Thymus (tissue), 11 donors: ENCODE results near the gene CCL19. TPM values are rescaled to one million over a fixed set of nuclear protein-coding genes. Genes with fewer than 3 reads are reported as not detected.

Experiments used
- DNase-seq, 9 donors: peaks; one replicate each; pipeline ENCODE4 v3.0.0-alpha.2; 2013; ENCODE audit warnings: low spot score in 9 of 9, low read depth in 6 of 9, missing footprints in 1 of 9
- H3K27ac ChIP-seq, 2 donors: one replicate each; pipeline ENCODE4 v1.5.1; 2013; ENCODE audit warnings: control low read depth in 1 of 2, low read depth in 1 of 2, low read length in 1 of 2, mild to moderate bottlenecking in 1 of 2, moderate library complexity in 1 of 2
- H3K27me3 ChIP-seq, 2 donors: one replicate each; pipeline ENCODE4 v1.5.1; 2013; ENCODE audit warnings: low read length in 1 of 2; ENCODE audit not compliant: control insufficient read depth in 2 of 2, insufficient read depth in 1 of 2
- H3K36me3 ChIP-seq, 2 donors: one replicate each; pipeline ENCODE4 v1.5.1; 2013; ENCODE audit warnings: low read length in 1 of 2, mild to moderate bottlenecking in 1 of 2, moderate library complexity in 1 of 2; ENCODE audit not compliant: control insufficient read depth in 2 of 2, insufficient read depth in 2 of 2
- H3K4me1 ChIP-seq, 2 donors: one replicate each; pipeline ENCODE4 v1.5.1; 2013; ENCODE audit warnings: low read length in 2 of 2; ENCODE audit not compliant: control insufficient read depth in 2 of 2, insufficient read depth in 2 of 2
- H3K4me3 ChIP-seq, 2 donors: one replicate each; pipeline ENCODE4 v1.5.1; 2013; ENCODE audit warnings: low read length in 2 of 2, control low read depth in 1 of 2, mild to moderate bottlenecking in 1 of 2
- H3K9me3 ChIP-seq, 2 donors: one replicate each; pipeline ENCODE4 v1.5.1; 2013; ENCODE audit warnings: low read length in 1 of 2, mild to moderate bottlenecking in 1 of 2; ENCODE audit not compliant: control insufficient read depth in 2 of 2, insufficient read depth in 1 of 2
- WGBS: extraction: QIAGEN DNeasy Blood & Tissue Kit; methylation state at CpG from one replicate; pipeline ENCODE4 v1.1.7; 2013; 5-methylcytosine and 5-hydroxymethylcytosine counted together
- polyA plus RNA-seq: library from polyadenylated mRNA; stranded (reverse); fragments of 200-250 nt; gene quantifications from one replicate; pipeline ENCODE4 v1.2.3, GENCODE V29; 2013
- total RNA-seq: library from RNA; stranded (reverse); fragments of 120-200 nt; gene quantifications from one replicate; pipeline ENCODE4 v1.2.4, GENCODE V29; 2013
- donor health status: healthy.

Gene CCL19
- total and polyA plus RNA-seq, 2 donors: 588 to 905 TPM

GRCh38 chr9:34659592-34660253 lies 31.4 kb downstream of the CCL19 start:
- Histone ChIP-seq H3K36me3 (no peaks in the 10 kb centered on the region), H3K4me3 (no peak overlapping the region), H3K27me3 (no peaks in the 10 kb centered on the region), H3K9me3 (no peaks in the 10 kb centered on the region), H3K4me1 (peaks cover 12 to 24% of the 10 kb centered on the region in 2 donors), H3K27ac (no peak overlapping the region)
- no peak for DNase-seq
- WGBS: 95% methylated on average over 8 of the region's 8 CpGs

- WGBS: 97% methylated on average over 14 of the region's 14 CpGs
- Histone ChIP-seq H3K9me3 (no peaks in the 10 kb centered on the region), H3K27me3 (no peaks in the 10 kb centered on the region), H3K27ac (no peak overlapping the region), H3K4me3 (no peak overlapping the region), H3K4me1 (peaks cover 6 to 14% of the 10 kb centered on the region in 2 donors), H3K36me3 (no peaks in the 10 kb centered on the region)
- no peak for DNase-seq
Observed at GRCh38 chr9:34658461-34658860, 32.6 kb downstream of the CCL19 start.

- 96% methylated on average over 5 of the region's 5 CpGs for WGBS
- H3K27me3 ChIP-seq: no peaks in the 10 kb centered on the region
- no peak overlapping the region for H3K4me3 ChIP-seq
- no peaks in the 10 kb centered on the region for H3K9me3 ChIP-seq
- H3K36me3 ChIP-seq: no peaks in the 10 kb centered on the region
- no peak overlapping the region for H3K27ac ChIP-seq
- H3K4me1 ChIP-seq: peaks cover 0 to 13% of the 10 kb centered on the region in 2 donors
- DNase-seq: no peak
Observed at GRCh38 chr9:34656992-34657391, 34.1 kb downstream of the CCL19 start.

- H3K27ac ChIP-seq: no peak overlapping the region
- DNase-seq: no peak
- H3K36me3 ChIP-seq: peaks cover 0 to 10% of the 10 kb centered on the region in 2 donors
- WGBS: 97% methylated on average over 5 of the region's 5 CpGs
- H3K9me3 ChIP-seq: no peaks in the 10 kb centered on the region
- H3K27me3 ChIP-seq: no peaks in the 10 kb centered on the region
- H3K4me3 ChIP-seq: no peak overlapping the region
- peaks cover 0 to 24% of the 10 kb centered on the region in 2 donors for H3K4me1 ChIP-seq
Observed at GRCh38 chr9:34655394-34655793, 35.7 kb downstream of the CCL19 start.

GRCh38 chr9:34654323-34655051 lies 36.6 kb downstream of the CCL19 start:
- Histone ChIP-seq H3K4me1 (peaks cover 0 to 24% of the 10 kb centered on the region in 2 donors), H3K36me3 (peaks cover 2 to 19% of the 10 kb centered on the region in 2 donors), H3K27ac (no peak overlapping the region), H3K9me3 (no peaks in the 10 kb centered on the region), H3K27me3 (no peaks in the 10 kb centered on the region), H3K4me3 (no peak overlapping the region)
- no peak for DNase-seq
- 88% methylated on average over 11 of the region's 11 CpGs for WGBS

- Histone ChIP-seq H3K4me3 (no peak overlapping the region), H3K27me3 (no peaks in the 10 kb centered on the region), H3K36me3 (peaks cover 12 to 29% of the 10 kb centered on the region in 2 donors), H3K27ac (no peak overlapping the region), H3K9me3 (no peaks in the 10 kb centered on the region), H3K4me1 (peaks cover 0 to 24% of the 10 kb centered on the region in 2 donors)
- 79% methylated on average over 11 of the region's 11 CpGs for WGBS
- no peak for DNase-seq
Observed at GRCh38 chr9:34653151-34654072, 37.7 kb downstream of the CCL19 start.

GRCh38 chr9:34652602-34653000 lies 38.5 kb downstream of the CCL19 start:
- Histone ChIP-seq H3K36me3 (peaks cover 14 to 35% of the 10 kb centered on the region in 2 donors), H3K27me3 (no peaks in the 10 kb centered on the region), H3K4me1 (peaks cover 2 to 31% of the 10 kb centered on the region in 2 donors), H3K9me3 (no peaks in the 10 kb centered on the region), H3K4me3 (no peak overlapping the region), H3K27ac (no peak overlapping the region)
- no peak for DNase-seq
- 86% methylated on average over 5 of the region's 5 CpGs for WGBS

GRCh38 chr9:34651876-34652601 lies 39.0 kb downstream of the CCL19 start, which contains the start of gene IL11RA:
Gene IL11RA (plus strand): TSS chr9:34652185. CDS start chr9:34655218, 3,033 bp downstream.
- peak within 1 kb of the TSS in 1 of 2 donors; percentile 17 for H3K27ac ChIP-seq
- H3K4me1 ChIP-seq: peaks cover 6 to 37% of the 10 kb centered on the region in 2 donors
- no peaks in the 10 kb centered on the region for H3K27me3 ChIP-seq
- peaks cover 14 to 35% of the 10 kb centered on the region in 2 donors for H3K36me3 ChIP-seq
- DNase-seq: peak in 1 of 9 donors; percentile 41
- WGBS: 57% methylated on average over 24 of the region's 24 CpGs
- H3K9me3 ChIP-seq: no peaks in the 10 kb centered on the region
- H3K4me3 ChIP-seq: no peak within 1 kb of the TSS
